Measurements from ENCODE around the gene MXRA7.
"Not testable (repeated sequence)": the region's sequence is repeated elsewhere in the genome, so short reads cannot be mapped to it uniquely, and the experiment has no call there.

The MXRA7 gene

GRCh38 chr17:76643553-76644148 lies 67.1 kb downstream of the MXRA7 start, which contains the start of gene ST6GALNAC1:
Gene ST6GALNAC1, minus strand, starts transcription at chr17:76643757. Its CDS starts 119 bp downstream, at chr17:76643638.
- DNase-seq (ENCODE audit: low read depth), result no peak

- no peak for DNase-seq (ENCODE audit: low read depth)
Observed at GRCh38 chr17:76642994-76643393, 67.8 kb downstream of the MXRA7 start.

DNA sequence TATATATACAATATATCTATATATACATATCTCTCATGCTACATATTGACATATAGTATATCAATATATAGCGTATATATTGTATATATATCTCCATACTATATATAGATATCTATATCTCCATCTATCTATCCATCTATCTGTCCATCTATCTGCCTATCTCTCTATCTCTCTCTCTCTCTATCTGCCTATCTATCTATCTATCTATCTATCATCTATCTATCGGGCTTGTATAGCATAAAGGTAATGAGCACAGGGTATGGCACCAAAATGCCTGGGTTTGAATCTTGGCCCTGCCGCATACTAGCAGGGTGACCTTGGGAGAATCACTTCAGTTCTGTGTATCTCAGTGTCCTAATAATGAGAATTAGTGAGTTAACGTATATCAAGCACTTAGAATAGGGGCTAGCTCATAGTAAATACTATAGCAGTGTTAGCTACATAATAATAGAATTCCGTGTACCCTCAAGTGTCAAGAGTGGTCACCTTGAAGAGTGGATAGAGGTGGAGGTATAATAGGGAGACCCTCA lies 68.7 kb downstream of the MXRA7 start:
- no peak for DNase-seq (ENCODE audit: low read depth)

- DNase-seq (ENCODE audit: low read depth), result no peak
Observed at GRCh38 chr17:76641501-76641900, 69.3 kb downstream of the MXRA7 start.

GRCh38 chr17:76640550-76641380 lies 70.0 kb downstream of the MXRA7 start:
- DNase-seq (ENCODE audit: low read depth), result no peak

DNA sequence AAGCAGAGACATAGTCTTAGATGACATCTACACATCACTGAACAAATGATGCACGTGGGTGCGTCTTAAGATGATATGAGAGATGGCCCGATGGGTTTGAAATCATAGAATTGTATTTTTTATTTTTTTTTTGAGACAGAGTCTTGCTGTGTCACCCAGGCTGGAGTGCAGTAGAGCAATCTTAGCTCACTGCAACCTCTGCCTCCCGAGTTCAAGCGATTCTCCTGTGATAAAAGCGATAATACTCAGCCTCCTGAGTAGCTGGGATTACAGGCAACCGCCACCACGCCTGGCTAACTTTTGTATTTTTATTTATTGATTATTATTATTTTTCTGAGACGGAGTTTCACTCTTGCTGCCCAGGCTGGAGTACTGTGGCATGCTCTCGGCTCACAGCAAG lies 72.5 kb downstream of the MXRA7 start:
- no peak for DNase-seq (ENCODE audit: low read depth)

DNA sequence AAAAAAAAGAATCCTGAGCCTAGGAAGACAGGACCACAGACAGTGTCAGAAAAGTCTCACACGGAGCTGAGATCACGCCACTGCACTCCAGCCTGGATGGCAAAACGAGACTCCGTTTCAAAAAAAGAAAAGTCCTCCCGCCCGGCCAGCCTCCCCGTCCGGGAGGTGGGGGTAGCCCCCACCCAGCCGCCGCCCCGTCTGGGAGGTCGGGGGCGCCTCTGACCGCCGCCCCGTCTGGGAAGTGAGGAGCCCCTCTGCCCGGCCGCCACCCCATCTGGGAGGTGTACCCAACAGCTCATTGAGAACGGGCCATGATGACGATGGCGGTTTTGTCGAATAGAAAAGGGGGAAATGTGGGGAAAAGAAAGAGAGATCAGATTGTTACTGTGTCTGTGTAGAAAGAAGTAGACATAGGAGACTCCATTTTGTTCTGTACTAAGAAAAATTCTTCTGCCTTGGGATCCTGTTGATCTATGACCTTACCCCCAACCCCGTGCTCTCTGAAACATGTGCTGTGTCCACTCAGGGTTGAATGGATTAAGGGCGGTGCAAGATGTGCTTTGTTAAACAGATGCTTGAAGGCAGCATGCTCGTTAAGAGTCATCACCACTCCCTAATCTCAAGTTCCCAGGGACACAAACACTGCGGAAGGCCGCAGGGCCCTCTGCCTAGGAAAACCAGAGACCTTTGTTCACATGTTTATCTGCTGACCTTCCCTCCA lies 74.1 kb downstream of the MXRA7 start:
- DNase-seq (ENCODE audit: low read depth), result not testable (repeated sequence)

- no peak for DNase-seq (ENCODE audit: low read depth)
Observed at GRCh38 chr17:76635659-76636360, 75.0 kb downstream of the MXRA7 start.

GRCh38 chr17:76635039-76635438 lies 75.7 kb downstream of the MXRA7 start:
- DNase-seq (ENCODE audit: low read depth), result no peak

DNA sequence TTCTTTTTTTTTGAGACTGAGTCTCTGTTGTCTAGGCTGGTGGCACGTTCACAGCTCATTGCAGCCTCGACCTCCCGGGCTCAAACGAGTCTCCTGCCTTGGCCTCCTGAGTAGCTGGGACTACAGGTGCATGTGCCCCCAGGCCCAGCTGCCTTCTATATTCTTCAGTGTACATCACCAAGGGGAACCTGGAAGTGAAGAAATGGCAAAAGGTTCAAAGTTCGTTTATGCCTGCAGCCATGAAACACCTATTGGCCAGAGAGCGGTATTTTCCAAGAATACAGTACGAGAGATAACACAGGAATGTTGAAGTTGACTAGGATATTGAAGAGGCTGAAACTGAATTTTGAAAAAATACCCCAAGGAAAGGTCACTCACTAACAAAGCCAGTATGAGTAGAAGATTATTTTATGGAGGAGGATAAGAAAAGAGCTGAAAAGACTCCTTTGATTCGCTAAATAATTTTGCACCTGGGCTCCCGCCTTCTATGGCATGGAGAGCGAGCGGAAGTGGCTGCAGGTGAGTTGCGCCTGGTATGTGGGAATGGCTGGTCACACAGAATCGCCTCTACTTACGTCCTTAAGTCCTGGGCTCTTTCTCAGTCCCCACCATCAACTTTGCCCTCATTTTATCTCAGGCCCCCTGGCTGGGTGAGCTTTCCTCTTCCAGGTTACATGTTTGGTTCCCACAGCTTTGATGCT lies 77.0 kb downstream of the MXRA7 start:
- DNase-seq (ENCODE audit: low read depth), result no peak

- DNase-seq (ENCODE audit: low read depth), result no peak
Observed at GRCh38 chr17:76631821-76632565, 78.8 kb downstream of the MXRA7 start.

GRCh38 chr17:76630151-76630550 lies 80.6 kb downstream of the MXRA7 start:
- DNase-seq (ENCODE audit: low read depth), result no peak

Data from GM04503 (cell line).